Smooth muscle cell (in vitro differentiated cells): Measurements from ENCODE around the gene SSRP1. TPM values are rescaled to one million over a fixed set of nuclear protein-coding genes. Genes with fewer than 3 reads are reported as not detected.
"Not testable (repeated sequence)": the region's sequence is repeated elsewhere in the genome, so short reads cannot be mapped to it uniquely, and the experiment has no call there.

ENCODE experiments used
- DNase-seq: peaks from one replicate; lab custom pipeline; 2025; ENCODE audit not compliant: unreplicated experiment; lab: John Stamatoyannopoulos, UW
- H2AFZ ChIP-seq: fragments of 200-600 bp; sonication (generic); 2 replicates; pipeline ENCODE4 v1.6.0; 2016; ENCODE audit warnings: antibody characterized with exemption, low read depth, mild to moderate bottlenecking
- H3F3A ChIP-seq: fragments of 200-600 bp; sonication (generic); 2 replicates; pipeline ENCODE4 v1.6.0; 2017; ENCODE audit warnings: antibody characterized with exemption, low read depth
- H3K27ac ChIP-seq: fragments of 200-600 bp; sonication (generic); 2 replicates; pipeline ENCODE4 v1.5.1; 2016; ENCODE audit warnings: low read depth, mild to moderate bottlenecking
- H3K27me3 ChIP-seq: fragments of 200-600 bp; sonication (generic); 2 replicates; pipeline ENCODE4 v1.6.1; 2016; ENCODE audit warnings: low read depth, mild to moderate bottlenecking
- H3K36me3 ChIP-seq: fragments of 200-600 bp; sonication (generic); 2 replicates; pipeline ENCODE4 v1.5.1; 2016; ENCODE audit warnings: low read depth
- H3K4me1 ChIP-seq: fragments of 200-600 bp; sonication (generic); 2 replicates; pipeline ENCODE4 v1.5.1; 2016; ENCODE audit warnings: low read depth
- H3K4me2 ChIP-seq: fragments of 200-600 bp; sonication (generic); 2 replicates; pipeline ENCODE4 v1.6.0; 2016; ENCODE audit warnings: mild to moderate bottlenecking
- H3K4me3 ChIP-seq: fragments of 200-600 bp; sonication (generic); 2 replicates; pipeline ENCODE4 v1.5.1; 2016; ENCODE audit warnings: mild to moderate bottlenecking
- H3K79me2 ChIP-seq: fragments of 200-600 bp; sonication (generic); 2 replicates; pipeline ENCODE4 v1.6.0; 2016; ENCODE audit warnings: low read depth, mild to moderate bottlenecking
- H3K9ac ChIP-seq: fragments of 200-600 bp; sonication (generic); 2 replicates; pipeline ENCODE4 v1.6.0; 2016; ENCODE audit warnings: low read depth
- H3K9me3 ChIP-seq: fragments of 200-600 bp; sonication (generic); replicated peaks from 2 replicates; pipeline ENCODE4 v1.5.1; 2016; ENCODE audit warnings: low read depth
- H4K20me1 ChIP-seq: fragments of 200-600 bp; sonication (generic); 2 replicates; pipeline ENCODE4 v1.6.0; 2016; ENCODE audit warnings: low read depth
- WGBS: methylation state at CpG from one replicate; pipeline ENCODE4 v1.1.7; 2016; ENCODE audit warnings: low lambda C conversion rate; 5-methylcytosine and 5-hydroxymethylcytosine counted together
- polyA plus RNA-seq: library from polyadenylated mRNA; unstranded; fragments of >200 nt; fragmentation: Nextera tagmentation; extraction: Ambion mirVana; gene quantifications from 2 replicates; pipeline ENCODE4 v1.2.1, GENCODE V29; 2016
- total RNA-seq: library from RNA; depleted of rRNA; stranded (reverse); fragments of >200 nt; gene quantifications from 2 replicates; pipeline ENCODE4 v1.2.3, GENCODE V29; 2014
- TF ChIP-seq, protein P1 (sequence below): fragments of 200-600 bp; sonication (generic); IDR thresholded peaks from 2 replicates; pipeline ENCODE4 v1.5.1; 2017; ENCODE audit warnings: borderline replicate concordance, mild to moderate bottlenecking, antibody characterized with exemption; ENCODE audit not compliant: insufficient read depth, poor library complexity, severe bottlenecking

The SSRP1 gene
- total and polyA plus RNA-seq, 2 experiments from 2014 or later = 46.0 to 57.6 TPM

DNA sequence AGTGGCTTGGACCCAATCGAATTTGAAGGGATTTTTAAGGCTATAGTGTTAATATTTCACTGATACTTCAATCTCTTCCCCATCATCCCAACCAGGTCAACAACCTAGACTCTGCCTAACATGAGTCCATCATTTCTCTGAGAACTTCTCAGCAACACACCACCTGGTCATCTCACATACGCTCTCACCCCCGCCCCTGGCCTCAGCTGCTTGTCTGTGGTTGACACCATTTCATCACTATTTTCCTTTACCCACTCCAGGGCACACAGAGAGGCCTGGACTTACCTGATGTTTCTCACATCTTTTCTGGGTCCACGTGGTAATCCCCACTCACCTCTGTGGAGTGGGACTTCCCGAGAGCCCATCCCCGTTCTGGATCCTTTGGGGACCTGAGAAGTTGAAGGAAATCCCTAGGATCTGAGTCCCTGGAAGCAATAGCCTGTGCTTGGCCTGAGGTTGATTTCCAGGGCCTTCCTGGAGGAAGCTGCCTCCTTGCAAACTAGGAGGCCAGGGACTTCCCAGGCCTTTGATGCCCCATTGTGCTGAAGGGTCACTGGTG, 5.6 kb upstream of the SSRP1 start:
- Histone ChIP-seq H3K27ac (no peak overlapping the region), H3K4me1 (peaks cover 20% of the 10 kb centered on the region), H3K9ac (no peak overlapping the region), H3K79me2 (peaks cover 3% of the 10 kb centered on the region), H4K20me1 (no peaks in the 10 kb centered on the region), H3K9me3 (no peaks in the 10 kb centered on the region), H3K4me3 (no peak overlapping the region), H3K36me3 (no peaks in the 10 kb centered on the region), H3K27me3 (no peaks in the 10 kb centered on the region), H3F3A (no peaks in the 10 kb centered on the region), H3K4me2 (no peak overlapping the region), H2AFZ (no peak overlapping the region)
- TF ChIP-seq, protein P1, sequence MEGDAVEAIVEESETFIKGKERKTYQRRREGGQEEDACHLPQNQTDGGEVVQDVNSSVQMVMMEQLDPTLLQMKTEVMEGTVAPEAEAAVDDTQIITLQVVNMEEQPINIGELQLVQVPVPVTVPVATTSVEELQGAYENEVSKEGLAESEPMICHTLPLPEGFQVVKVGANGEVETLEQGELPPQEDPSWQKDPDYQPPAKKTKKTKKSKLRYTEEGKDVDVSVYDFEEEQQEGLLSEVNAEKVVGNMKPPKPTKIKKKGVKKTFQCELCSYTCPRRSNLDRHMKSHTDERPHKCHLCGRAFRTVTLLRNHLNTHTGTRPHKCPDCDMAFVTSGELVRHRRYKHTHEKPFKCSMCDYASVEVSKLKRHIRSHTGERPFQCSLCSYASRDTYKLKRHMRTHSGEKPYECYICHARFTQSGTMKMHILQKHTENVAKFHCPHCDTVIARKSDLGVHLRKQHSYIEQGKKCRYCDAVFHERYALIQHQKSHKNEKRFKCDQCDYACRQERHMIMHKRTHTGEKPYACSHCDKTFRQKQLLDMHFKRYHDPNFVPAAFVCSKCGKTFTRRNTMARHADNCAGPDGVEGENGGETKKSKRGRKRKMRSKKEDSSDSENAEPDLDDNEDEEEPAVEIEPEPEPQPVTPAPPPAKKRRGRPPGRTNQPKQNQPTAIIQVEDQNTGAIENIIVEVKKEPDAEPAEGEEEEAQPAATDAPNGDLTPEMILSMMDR = no peak
- no peak for DNase-seq
- 96% methylated on average over 5 of the region's 6 CpGs for WGBS

DNA sequence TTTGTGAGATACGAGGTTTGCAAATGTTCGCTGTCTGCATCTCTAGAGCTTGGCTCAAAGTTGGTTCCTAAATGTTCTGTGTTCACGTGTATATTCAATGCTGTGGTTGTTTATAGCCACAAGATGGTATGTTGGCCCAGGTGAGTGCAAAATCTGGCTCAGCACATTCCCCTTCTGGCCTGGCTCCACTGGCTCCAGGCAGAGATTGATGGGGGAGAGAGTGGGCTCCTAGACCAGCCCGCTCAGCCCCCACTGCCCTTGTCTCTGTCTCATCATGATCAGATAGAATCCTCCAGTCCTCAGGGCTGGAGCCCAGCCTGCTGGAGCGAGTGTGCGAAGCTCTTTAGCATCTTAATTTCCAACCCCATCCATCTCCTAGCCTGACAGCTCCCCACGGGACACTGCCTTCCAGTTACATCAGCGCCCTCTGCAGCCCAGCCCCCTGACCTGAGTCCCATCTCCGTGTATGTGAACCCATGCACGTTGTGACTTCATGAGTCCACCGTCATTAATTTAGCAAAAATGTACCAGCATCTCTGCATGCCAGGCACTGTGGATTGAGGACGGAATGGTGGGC, 4.4 kb upstream of the SSRP1 start:
- TF ChIP-seq, protein P1 = no peak
- Histone ChIP-seq H3F3A (no peaks in the 10 kb centered on the region), H3K27me3 (no peaks in the 10 kb centered on the region), H3K4me1 (peaks cover 23% of the 10 kb centered on the region), H3K79me2 (peaks cover 14% of the 10 kb centered on the region), H3K9me3 (no peaks in the 10 kb centered on the region), H3K36me3 (no peaks in the 10 kb centered on the region), H3K4me2 (no peak overlapping the region), H3K4me3 (no peak overlapping the region), H3K27ac (no peak overlapping the region), H4K20me1 (no peaks in the 10 kb centered on the region), H3K9ac (no peak overlapping the region), H2AFZ (peak overlapping the region; percentile 27)
- DNase-seq = no peak
- 32% methylated on average over 12 of the region's 12 CpGs for WGBS

DNA sequence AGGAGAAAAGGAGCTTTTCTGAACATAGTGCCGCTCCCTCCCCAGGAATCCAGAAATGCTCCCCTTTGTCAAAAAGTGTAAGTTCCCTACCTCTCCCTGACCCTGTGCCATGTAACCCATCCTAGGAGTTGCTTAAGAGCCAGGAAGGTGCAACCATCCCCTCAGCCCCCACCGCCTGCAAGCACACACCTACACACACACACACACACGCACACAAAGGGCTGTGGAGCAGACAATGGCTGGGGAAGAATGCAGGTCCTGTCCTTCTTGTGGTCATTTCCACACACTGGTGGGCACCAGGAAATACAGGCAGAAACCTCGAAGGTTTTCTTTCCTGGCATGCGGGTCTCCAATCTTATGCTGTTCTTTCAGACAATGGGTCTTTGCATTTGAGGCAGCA, 3.6 kb upstream of the SSRP1 start:
- H3F3A ChIP-seq = no peaks in the 10 kb centered on the region
- H3K4me1 ChIP-seq = peaks cover 31% of the 10 kb centered on the region
- WGBS = 89% methylated on average over 5 of the region's 5 CpGs
- no peak for DNase-seq
- H3K9ac ChIP-seq = no peak overlapping the region
- H3K4me3 ChIP-seq = no peak overlapping the region
- TF ChIP-seq, protein P1 = no peak
- no peak overlapping the region for H2AFZ ChIP-seq
- no peaks in the 10 kb centered on the region for H3K36me3 ChIP-seq
- H4K20me1 ChIP-seq = no peaks in the 10 kb centered on the region
- H3K79me2 ChIP-seq = peaks cover 22% of the 10 kb centered on the region
- H3K27me3 ChIP-seq = no peaks in the 10 kb centered on the region
- H3K4me2 ChIP-seq = no peak overlapping the region
- no peak overlapping the region for H3K27ac ChIP-seq
- no peaks in the 10 kb centered on the region for H3K9me3 ChIP-seq

DNA sequence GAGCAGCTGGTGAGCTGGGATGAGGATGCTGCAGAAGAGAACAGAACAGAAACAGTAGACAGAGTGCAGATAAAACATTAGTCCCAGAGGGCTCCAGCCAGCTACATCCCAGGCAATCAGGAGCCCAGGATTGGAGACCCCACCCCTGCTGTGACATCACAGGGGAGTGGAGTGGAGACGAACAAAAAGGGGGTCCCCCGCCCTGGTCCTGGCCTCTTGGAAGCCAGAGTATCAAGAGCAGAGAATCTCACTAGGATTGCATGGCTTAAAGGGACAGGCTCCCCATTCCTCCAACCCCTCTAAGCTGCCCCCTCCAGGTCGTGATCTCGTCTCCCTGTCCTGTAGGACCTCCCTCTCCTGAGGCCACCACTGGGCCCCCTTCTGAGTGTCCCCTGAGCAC, 2.5 kb upstream of the SSRP1 start, which contains the start of gene P2RX3:
TSS of gene P2RX3 (plus strand) at position 211 of the 400 bp plus-strand sequence. CDS start 199 bp downstream, outside the sequence.
- 67% methylated on average over 4 of the region's 4 CpGs for WGBS

DNA sequence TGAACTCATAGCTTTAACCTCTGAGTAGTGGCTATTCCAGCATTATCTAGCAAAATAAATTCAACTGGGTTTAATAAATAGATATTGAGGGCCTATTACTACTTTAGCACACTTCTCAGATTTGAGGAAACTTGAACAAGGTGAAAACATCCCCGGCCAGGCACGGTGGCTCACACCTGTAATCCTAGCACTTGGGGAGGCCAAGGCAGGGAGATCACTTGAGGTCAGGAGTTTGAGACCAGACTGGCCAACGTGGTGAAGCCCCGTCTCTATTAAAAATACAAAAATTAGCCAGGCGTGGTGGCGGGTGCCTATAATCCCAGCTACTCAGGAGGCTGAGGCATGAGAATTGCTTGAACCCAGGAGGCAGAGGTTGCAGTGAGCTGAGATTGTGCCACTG, 1.2 kb upstream of the SSRP1 start:
- not testable (repeated sequence) for H3K4me3 ChIP-seq, H3F3A ChIP-seq, DNase-seq, H3K4me2 ChIP-seq, H3K9ac ChIP-seq, H3K36me3 ChIP-seq, H3K27me3 ChIP-seq, H3K9me3 ChIP-seq, H4K20me1 ChIP-seq
- H3K79me2 ChIP-seq = peaks cover 43% of the 10 kb centered on the region
- WGBS = 98% methylated on average over 6 of the region's 6 CpGs
- peaks cover 23% of the 10 kb centered on the region for H3K4me1 ChIP-seq
- H3K27ac ChIP-seq = peak overlapping the region; percentile 89
- peak overlapping the region; percentile 85 for H2AFZ ChIP-seq

More for the DNA sequence above, 2.5 kb upstream of the SSRP1 start, which contains the start of gene P2RX3:
- Histone ChIP-seq H3K27me3 (no peaks in the 10 kb centered on the region), H3K9ac (no peak within 1 kb of the TSS), H3K4me3 (no peak within 1 kb of the TSS), H3K79me2 (peaks cover 34% of the 10 kb centered on the region), H3K27ac (no peak within 1 kb of the TSS), H3F3A (no peaks in the 10 kb centered on the region), H2AFZ (no peak within 1 kb of the TSS), H3K36me3 (no peaks in the 10 kb centered on the region), H3K9me3 (no peaks in the 10 kb centered on the region), H4K20me1 (no peaks in the 10 kb centered on the region), H3K4me2 (no peak within 1 kb of the TSS), H3K4me1 (peaks cover 23% of the 10 kb centered on the region)
- no peak for DNase-seq
- TF ChIP-seq, protein P1 = no peak
